HG03520 (cell line): Measurements from ENCODE around the gene DCX.

ENCODE experiments used
- ATAC-seq: cut with Tn5 transposase; IDR thresholded peaks from one replicate; pipeline ENCODE4 v1.9.1; 2021; ENCODE audit warnings: mild to moderate bottlenecking, moderate library complexity; ENCODE audit not compliant: unreplicated experiment

The DCX gene

GRCh38 chrX:111319451-111319850, 92.5 kb downstream of the DCX start:
- ATAC-seq = no peak

GRCh38 chrX:111318901-111319300, 93.1 kb downstream of the DCX start:
- no peak for ATAC-seq

- ATAC-seq = no peak
These were observed 102.9 kb downstream of the DCX start for GRCh38 chrX:111309083-111309482.

GRCh38 chrX:111308039-111308438, 104.0 kb downstream of the DCX start:
- ATAC-seq = no peak

GRCh38 chrX:111302284-111302683, 109.7 kb downstream of the DCX start:
- ATAC-seq = no peak

- ATAC-seq = no peak
These were observed 123.2 kb downstream of the DCX start for GRCh38 chrX:111288841-111289240.

- no peak for ATAC-seq
These were observed 127.2 kb downstream of the DCX start for GRCh38 chrX:111284631-111285293.

GRCh38 chrX:111283446-111283845, 128.5 kb downstream of the DCX start:
- no peak for ATAC-seq

- no peak for ATAC-seq
These were observed 129.0 kb downstream of the DCX start for GRCh38 chrX:111282991-111283390.

GRCh38 chrX:111282139-111282538, 129.9 kb downstream of the DCX start:
- ATAC-seq = no peak

GRCh38 chrX:111270339-111270738, 141.7 kb downstream of the DCX start, which contains the start of gene CAPN6:
CAPN6 (minus strand) TSS chrX:111270483; CDS start chrX:111263936, 6,547 bp downstream.
- ATAC-seq = no peak

GRCh38 chrX:111268506-111268905, 143.5 kb downstream of the DCX start:
- no peak for ATAC-seq

GRCh38 chrX:111265486-111265885, 146.5 kb downstream of the DCX start:
- no peak for ATAC-seq

- no peak for ATAC-seq
These were observed 147.6 kb downstream of the DCX start for GRCh38 chrX:111264385-111264784.

- ATAC-seq = no peak
These were observed 149.9 kb downstream of the DCX start for GRCh38 chrX:111262086-111262485.

GRCh38 chrX:111260451-111260850, 151.5 kb downstream of the DCX start:
- ATAC-seq = no peak

- ATAC-seq = no peak
These were observed 152.4 kb downstream of the DCX start for GRCh38 chrX:111259559-111259958.

GRCh38 chrX:111257733-111258132, 154.3 kb downstream of the DCX start:
- no peak for ATAC-seq

- no peak for ATAC-seq
These were observed 156.9 kb downstream of the DCX start for GRCh38 chrX:111254896-111255693.

GRCh38 chrX:111244235-111244750, 167.7 kb downstream of the DCX start:
- no peak for ATAC-seq
